GM12878 (cell line): ENCODE measurements around the gene SIGLEC11. TPM values are rescaled to one million over a fixed set of nuclear protein-coding genes. Genes with fewer than 3 reads are reported as not detected.

Experiments
- CEBPZ ChIP-seq: fragments of 150-350 bp; IDR thresholded peaks from 2 replicates; pipeline ENCODE4 v1.6.1; 2016; ENCODE audit warnings: low read depth, low read length
- EP300 ChIP-seq, 2 experiments: fragments of 150-350 bp in 1 of 2; IDR thresholded peaks; 2 replicates each; pipeline ENCODE4 v1.6.1; 2011 to 2012; ENCODE audit warnings: low read depth in 2 of 2, low read length in 2 of 2, borderline replicate concordance in 1 of 2, improper control_type of control experiment in 1 of 2, inconsistent platforms in 1 of 2; ENCODE audit not compliant: control insufficient read depth in 1 of 2
- GATAD2B ChIP-seq: fragments of 450-650 bp; conservative IDR thresholded peaks from 2 replicates; pipeline ENCODE4 v1.6.1; 2017; ENCODE audit warnings: low read depth, mild to moderate bottlenecking, moderate library complexity
- HCFC1 ChIP-seq: fragments of 150-350 bp; IDR thresholded peaks from 2 replicates; pipeline ENCODE4 v1.6.1; 2014; ENCODE audit warnings: low read length
- NR2F1 ChIP-seq: fragments of 450-650 bp; conservative IDR thresholded peaks from 2 replicates; pipeline ENCODE4 v1.6.1; 2017; ENCODE audit warnings: mild to moderate bottlenecking
- PRDM15 ChIP-seq: fragments of 450-650 bp; formaldehyde crosslinking; IDR thresholded peaks from 2 replicates; pipeline ENCODE4 v1.4.0; 2020; ENCODE audit warnings: mild to moderate bottlenecking, moderate library complexity
- SKIL ChIP-seq: fragments of 450-650 bp; IDR thresholded peaks from 2 replicates; pipeline ENCODE4 v1.6.1; 2017; ENCODE audit warnings: mild to moderate bottlenecking, low read depth, inconsistent platforms; ENCODE audit not compliant: poor library complexity, severe bottlenecking
- SMAD5 ChIP-seq: IDR thresholded peaks from 2 replicates; pipeline ENCODE4 v1.6.1; 2016; ENCODE audit warnings: antibody characterized with exemption, low read depth
- SP1 ChIP-seq: IDR thresholded peaks from one replicate; pipeline ENCODE4 v1.6.1; 2011; ENCODE audit warnings: low read depth, low read length
- SRF ChIP-seq, 2 experiments: IDR thresholded peaks; 2 replicates each; pipeline ENCODE4 v1.6.1; 2011; ENCODE audit warnings: low read depth in 2 of 2, low read length in 2 of 2, mild to moderate bottlenecking in 1 of 2, moderate library complexity in 1 of 2
- SUPT20H ChIP-seq: IDR thresholded peaks from 2 replicates; pipeline ENCODE4 v1.6.1; 2011; ENCODE audit warnings: low read depth, mild to moderate bottlenecking, low read length, moderate library complexity, borderline replicate concordance; ENCODE audit not compliant: control insufficient read depth
- TCF3 ChIP-seq: IDR thresholded peaks from 2 replicates; pipeline ENCODE4 v1.6.1; 2012; ENCODE audit warnings: low read depth, mild to moderate bottlenecking, low read length, borderline replicate concordance; ENCODE audit not compliant: insufficient read depth
- ZBTB4 ChIP-seq: fragments of 450-650 bp; formaldehyde crosslinking; IDR thresholded peaks from 2 replicates; pipeline ENCODE4 v1.4.0; 2022; ENCODE audit warnings: mild to moderate bottlenecking, moderate library complexity
- polyA plus RNA-seq, 11 experiments: library from polyadenylated mRNA; depleted of rRNA in 4 of 11; unstranded in 6 of 11; stranded (reverse) in 5 of 11; fragments of >200 nt; fragmentation: Nextera tagmentation in 4 of 11; fragmentation: Illumina TruSeq in 1 of 11; extraction: Ambion mirVana in 4 of 11; extraction: Trizol in 1 of 11; gene quantifications; 1 replicate in 1 of 11; 2 replicates in 10 of 11; pipeline versions ENCODE4 v1.2.1 to v1.2.3, GENCODE V29; 2011 to 2016; ENCODE audit warnings: inconsistent platforms in 2 of 11, missing spikeins in 2 of 11, low read depth in 1 of 11
- total RNA-seq, 4 experiments: library from RNA; depleted of rRNA in 3 of 4; stranded (reverse); fragments of >200 nt in 3 of 4; fragmentation: Illumina TruSeq in 1 of 4; extraction: Trizol in 1 of 4; gene quantifications; 2 replicates each; pipeline versions ENCODE4 v1.2.1 to v1.2.3, GENCODE V29; 2013 to 2021

The SIGLEC11 gene
- total and polyA plus RNA-seq, 10 of the 15 experiments (the other 5 are each of a cell fraction or from before 2014, with no cell fraction given): not detected

- no peak for TF ChIP-seq SUPT20H
- no peak for TF ChIP-seq EP300 (IDR thresholded peaks at IDR 0.05; ENCODE audit: borderline replicate concordance in 1 of 2, control insufficient read depth in 1 of 2, low read depth in 2 of 2, low read length in 2 of 2)
- TF ChIP-seq SP1: peak; percentile 56
- no peak for TF ChIP-seq CEBPZ
- TF ChIP-seq SRF (IDR thresholded peaks at IDR 0.05; ENCODE audit: low read depth in 2 of 2, low read length in 2 of 2): no peak
- no peak for TF ChIP-seq PRDM15
- no peak for TF ChIP-seq ZBTB4
- peak; percentile 5 for TF ChIP-seq NR2F1
- TF ChIP-seq GATAD2B: 0 out of 2 replicates have a peak, but pooled peaks have one; percentile 30
- TF ChIP-seq HCFC1: no peak
- no peak for TF ChIP-seq TCF3
- no peak for TF ChIP-seq SMAD5
- peak; percentile 46 for TF ChIP-seq SKIL
Observed at GRCh38 chr19:49911381-49912145, 49.4 kb downstream of the SIGLEC11 start (continued).
